Inferior parietal cortex (tissue), 1 donor: ENCODE results near the gene SNURF.
"Not testable (repeated sequence)": the region's sequence is repeated elsewhere in the genome, so short reads cannot be mapped to it uniquely, and the experiment has no call there.

Source experiments
- DNase-seq: peaks from one replicate; pipeline ENCODE4 v3.0.0-alpha.2; 2016; ENCODE audit errors: extremely low spot score

The SNURF gene, protein sequence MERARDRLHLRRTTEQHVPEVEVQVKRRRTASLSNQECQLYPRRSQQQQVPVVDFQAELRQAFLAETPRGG

DNA sequence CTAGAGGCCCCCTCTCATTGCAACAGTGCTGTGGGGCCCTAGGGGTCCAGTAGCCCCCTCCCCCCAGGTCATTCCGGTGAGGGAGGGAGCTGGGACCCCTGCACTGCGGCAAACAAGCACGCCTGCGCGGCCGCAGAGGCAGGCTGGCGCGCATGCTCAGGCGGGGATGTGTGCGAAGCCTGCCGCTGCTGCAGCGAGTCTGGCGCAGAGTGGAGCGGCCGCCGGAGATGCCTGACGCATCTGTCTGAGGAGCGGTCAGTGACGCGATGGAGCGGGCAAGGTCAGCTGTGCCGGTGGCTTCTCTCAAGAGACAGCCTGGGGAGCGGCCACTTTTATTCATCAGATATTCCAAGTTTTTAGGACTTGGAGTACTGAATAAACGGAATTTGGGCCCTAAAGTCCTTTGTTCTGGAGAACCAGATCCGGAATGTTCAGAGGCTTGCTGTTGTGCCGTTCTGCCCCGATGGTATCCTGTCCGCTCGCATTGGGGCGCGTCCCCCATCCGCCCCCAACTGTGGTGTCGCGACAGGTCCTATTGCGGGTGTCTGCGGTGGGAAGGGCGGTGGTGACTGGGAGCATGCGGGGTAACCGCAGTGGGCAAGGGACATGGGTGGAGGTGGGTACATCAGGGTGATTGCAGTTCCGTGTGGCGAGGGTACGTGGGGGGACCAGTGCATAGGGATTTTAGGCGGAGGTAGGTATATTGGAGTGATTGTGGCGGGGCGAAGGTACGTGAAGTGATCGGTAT lies at the start of gene SNURF, which contains the start of gene SNRPN:
Gene SNURF, plus strand, starts transcription at position 205 of the 748 bp plus-strand sequence. Its CDS starts 62 bp downstream, at position 267.
Gene SNRPN, plus strand, starts transcription at position 205 of the 748 bp plus-strand sequence. CDS start 19,467 bp downstream, outside the sequence.
- peak; percentile 53 for DNase-seq

DNA sequence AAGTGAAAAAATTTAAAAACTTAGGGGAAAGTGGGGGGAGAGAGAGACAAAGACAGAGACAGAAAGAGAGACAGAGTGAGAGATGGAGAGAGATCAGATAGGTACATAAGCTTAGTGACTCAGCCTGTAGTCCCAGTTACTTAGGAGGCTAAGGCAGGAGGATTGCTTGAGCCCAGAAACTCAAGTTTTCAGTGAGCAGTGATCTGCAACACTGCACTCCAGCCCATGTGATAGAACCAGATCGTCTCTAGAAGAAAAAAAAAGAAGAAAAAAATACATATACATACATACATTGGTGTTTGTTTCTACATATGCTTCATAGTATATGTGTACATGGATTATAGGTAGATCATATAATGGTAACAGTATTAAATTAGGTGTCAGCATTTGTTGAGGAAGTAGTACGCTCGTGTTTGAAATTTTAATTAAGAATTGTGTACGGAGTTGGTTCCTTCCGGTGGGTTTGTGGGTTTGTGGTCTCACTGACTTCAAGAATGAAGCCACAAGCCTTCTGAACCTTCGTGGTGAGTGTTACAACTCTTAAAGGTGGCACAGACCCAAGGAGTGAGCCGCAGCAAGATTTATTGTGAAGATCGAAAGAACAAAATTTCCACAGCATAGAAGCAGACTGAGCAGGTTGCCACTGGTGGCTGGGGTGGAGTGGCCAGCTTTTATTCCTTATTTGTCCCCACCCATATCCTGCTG lies 38.3 kb upstream of the SNURF start:
- no peak for DNase-seq

DNA sequence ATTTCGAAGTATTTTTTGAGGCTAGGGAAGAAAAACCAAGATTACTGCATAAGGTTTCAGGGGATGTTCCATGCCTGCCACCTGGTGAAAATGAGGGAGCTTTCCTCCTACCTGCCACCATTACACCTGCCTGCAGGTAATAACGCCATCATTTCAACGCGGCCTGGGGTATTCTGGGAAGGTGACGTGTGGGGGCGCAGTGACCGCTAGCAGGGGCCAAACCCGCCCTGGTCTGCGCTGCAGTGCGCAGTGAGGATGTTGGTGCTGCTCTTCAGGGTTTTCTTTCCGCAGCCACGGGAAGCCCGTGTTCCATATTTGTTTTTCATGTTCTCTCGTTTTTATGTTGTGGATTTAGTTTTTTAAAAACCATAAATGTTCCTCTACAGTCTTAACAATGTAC lies 37.4 kb upstream of the SNURF start:
- DNase-seq = no peak

DNA sequence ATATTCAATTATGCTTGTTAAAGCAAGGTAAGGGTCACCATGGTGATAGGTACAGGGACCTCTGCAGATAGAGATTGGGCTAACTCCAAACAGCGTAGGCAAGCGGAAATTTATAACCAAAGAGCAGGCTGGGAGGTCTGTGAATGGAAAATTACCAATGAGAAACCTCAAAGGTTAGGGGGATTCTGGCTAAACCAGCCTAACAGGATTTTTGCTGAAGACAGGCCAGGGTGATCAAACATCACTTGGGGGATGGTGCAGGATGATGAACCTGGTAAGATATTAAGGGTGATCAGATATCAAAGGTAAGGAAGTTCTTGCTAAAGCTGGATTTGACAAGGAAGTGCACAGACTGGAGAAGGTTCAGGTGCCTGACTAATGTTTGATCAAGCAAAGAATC lies 35.3 kb upstream of the SNURF start:
- no peak for DNase-seq

DNA sequence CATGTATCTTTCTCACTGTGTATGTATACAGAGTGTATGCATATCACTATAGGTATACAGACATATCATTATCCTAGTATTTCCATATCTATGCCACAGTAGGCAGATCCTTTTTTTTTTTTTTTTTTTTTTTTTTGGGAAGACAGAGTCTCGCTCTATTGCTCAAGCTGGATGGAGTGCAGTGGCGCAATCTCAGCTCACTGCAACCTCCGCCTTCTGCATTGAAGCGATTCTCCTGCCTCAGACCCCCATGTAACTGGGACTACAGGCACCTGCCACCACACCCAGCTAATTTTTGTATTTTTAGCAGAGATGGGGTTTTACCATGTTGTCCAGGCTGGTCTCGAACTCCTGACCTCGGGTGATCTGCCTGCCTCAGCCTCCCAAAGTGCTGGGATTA lies 32.0 kb upstream of the SNURF start:
- not testable (repeated sequence) for DNase-seq

DNA sequence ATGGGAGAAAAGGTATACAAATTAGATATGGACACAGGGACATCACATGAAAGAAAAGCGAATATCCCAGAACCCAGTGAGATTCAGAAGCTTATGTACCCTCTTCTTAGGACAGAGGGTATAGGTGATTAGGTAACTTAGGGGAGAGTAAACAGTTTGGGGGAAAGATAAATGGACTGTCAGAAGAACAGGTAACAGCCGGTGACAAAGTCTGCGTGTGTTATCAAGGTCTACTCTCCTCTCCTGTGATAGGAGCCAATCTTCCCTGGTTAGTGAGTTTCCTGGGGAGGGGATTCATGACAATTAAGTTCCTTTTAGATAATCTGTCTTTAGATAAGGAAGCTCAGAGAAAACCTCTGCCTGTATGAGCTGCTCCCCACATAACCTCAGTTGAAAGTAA lies 30.6 kb upstream of the SNURF start:
- DNase-seq = no peak

DNA sequence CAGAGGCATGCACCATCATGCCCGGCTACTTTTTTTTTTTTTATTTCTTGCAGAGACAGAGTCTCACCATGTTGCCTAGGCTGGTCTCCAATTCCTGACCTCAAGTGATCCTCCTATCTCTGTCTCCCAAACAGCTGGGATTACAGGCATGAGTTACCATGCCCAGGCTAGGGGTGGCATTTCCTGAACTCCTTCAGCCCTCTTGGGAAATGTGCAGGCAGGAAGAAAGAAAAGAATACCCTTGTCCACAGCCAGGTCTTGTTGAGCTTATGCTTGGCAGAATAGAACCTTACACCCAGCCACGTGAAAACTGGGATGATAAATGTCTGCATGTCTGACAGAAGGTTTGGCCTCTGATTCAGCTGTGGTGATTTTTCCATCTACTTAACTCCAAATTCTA lies 30.2 kb upstream of the SNURF start:
- DNase-seq = no peak

DNA sequence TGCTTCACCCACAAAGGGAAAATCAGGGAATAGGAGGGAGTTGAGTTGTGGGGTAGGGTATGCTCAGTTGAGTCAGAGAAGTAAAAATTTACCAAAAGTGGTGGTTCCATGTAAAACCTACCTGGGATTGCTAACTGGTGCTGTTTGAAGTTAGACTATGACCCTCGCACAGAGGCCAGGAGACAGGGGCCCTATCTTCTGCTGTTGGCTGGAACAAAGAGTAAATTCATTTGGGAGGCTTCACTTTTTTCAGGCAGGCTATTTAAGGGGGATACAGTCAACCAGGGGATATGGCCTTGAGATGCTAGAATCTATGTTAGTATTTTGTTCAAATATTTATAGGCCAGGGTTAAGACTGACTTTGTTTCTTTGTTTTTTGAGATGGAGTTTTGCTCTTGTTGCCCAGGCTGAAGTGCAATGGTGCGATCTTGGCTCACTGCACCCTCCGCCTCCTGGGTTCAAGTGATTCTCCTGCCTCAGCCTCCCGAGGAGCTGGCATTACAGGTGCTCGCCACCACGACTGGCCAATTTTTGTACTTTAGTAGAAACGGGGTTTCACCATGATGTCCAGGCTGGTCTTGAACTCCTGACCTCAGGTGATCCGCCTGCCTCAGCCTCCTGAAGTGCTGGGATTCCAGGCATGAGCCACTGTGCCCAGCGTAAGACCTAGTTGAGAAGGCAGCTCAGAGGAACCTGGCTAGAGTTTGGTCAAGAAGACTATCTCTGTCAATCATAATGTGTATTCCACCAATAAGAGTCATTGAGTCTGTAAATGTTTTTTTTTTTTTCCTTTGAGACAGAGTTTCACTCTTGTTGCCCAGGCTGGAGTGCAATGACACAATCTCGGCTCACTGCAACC lies 22.7 kb upstream of the SNURF start:
- not testable (repeated sequence) for DNase-seq

DNA sequence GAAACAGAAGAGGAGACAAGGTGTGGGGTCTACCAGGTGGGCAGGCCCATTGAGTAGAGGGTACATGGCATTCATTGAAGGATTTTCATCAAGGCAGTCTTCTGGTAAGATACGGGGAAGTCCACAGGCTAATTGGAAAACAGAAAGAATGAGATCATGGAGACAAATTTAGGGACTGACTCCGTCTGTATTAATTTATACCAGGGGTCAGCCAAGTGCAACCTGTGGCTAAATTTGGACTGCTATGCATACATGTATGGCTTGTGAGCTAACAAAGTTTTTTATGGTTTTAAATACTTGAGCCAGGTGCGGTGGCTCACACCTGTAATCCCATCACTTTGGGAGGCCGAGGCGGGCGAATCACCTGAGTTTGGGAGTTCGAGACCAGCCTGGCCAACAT lies 21.1 kb upstream of the SNURF start:
- no peak for DNase-seq

DNA sequence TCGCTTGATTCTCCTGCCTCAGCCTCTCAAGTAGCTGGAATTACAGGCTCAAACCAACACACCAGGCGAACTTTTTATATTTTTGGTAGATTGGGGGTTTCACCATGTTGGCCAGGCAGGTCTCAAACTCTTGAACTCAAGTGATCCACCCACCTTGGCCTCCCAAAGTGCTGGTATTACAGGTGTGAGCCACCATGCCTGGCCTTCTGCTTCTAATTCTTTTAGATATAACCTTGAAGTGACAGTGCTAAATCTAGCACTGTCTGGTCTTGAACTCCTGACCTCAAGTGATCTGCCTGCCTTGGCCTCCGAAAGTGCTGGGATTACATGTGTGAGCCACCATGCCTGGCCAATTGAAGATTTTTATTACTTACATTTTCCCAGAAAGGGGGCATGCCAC lies 16.6 kb upstream of the SNURF start:
- DNase-seq = not testable (repeated sequence)

DNA sequence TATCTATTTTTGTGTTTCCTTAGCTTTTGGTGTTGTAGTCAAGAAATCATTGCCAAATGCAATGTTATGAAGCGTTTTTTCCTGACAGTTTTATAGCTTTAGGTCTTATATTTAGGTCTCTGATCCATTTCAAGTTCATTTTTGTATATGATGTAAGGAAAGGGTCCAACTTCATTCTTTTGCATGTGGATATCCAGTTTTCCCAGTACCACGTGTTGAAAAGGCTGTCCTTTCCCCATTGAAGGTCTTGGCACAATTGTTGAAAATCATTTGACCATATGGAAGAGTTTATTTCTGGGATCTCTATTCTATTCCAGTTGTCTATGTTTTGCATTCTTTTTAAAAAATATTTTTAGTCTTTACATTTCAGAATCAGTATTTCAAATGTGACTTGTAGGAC lies 14.6 kb upstream of the SNURF start:
- no peak for DNase-seq

DNA sequence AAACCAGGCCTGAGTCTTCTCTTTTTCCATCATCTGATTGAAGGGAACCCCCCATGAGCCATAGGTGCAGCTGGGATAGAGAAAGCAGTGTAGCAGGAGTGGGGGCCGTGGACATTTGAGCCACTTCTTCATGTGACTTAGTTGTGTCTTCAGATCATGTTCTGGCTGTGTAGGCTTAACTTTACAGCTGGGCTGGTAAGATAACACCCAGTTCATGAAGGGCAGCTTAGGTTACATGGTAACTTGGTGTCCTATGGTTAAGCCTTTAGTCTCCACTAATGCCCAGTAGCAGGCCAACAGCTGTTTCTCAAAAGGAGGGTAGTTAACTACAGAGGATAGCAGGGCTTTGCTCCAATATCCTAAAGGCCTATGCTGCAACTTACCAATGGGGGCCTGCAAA lies 11.4 kb upstream of the SNURF start:
- DNase-seq = no peak

DNA sequence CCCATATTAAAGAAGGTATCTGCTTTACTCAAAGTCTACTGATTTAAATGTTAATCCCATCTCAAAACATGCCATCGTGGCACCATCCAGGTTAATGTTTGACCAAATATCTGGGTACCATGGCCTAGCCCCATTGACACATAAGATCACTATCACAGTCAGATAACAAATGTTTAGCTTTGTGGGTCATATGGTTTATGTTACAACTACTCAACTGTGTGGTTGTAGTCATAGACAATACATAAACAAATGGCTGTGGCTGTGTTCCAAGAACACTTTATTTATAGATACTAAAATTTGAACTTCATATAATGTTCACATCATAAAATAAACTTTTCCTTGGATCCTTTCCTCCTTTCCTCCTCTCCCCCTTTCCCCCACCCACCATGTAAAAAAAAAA lies 9.8 kb upstream of the SNURF start:
- DNase-seq = no peak

DNA sequence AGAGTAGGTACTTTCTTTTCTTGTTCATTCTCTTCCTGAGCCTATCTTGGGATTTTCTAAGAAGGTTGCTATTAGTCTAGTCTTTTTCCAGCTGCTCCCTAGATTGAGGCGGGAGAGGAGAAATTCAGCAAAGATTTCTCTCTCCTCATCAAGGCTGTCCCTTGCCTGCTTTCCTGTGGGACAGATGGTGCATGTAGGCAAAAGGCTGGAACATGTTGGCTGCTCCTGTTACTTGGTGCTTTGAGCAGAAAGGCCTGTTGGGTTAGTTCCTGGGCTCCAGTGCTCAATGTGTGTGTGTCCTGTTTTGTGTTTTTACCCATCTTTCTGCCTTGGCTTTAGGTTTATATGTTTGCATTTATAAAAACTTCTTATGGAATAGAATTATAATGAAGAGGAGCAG lies 9.1 kb upstream of the SNURF start:
- DNase-seq = no peak

DNA sequence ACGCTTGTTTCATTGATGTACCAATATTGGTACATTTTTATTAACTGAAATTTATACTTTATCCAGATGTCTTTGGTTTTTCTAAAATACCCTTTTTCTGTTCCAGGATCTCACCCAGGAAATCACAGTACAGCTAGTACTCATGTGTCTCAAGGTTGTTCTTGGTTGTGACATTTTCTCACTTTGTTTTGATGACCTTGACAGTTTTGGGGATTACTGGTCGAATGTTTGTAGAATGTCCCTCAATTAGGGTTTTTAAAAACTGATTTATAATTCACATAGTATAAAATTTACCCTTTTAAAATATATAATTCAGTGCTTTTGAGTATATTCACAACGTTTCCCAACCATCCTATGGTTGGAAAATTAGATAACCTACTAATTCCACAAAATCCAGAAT lies 6.3 kb upstream of the SNURF start:
- no peak for DNase-seq

DNA sequence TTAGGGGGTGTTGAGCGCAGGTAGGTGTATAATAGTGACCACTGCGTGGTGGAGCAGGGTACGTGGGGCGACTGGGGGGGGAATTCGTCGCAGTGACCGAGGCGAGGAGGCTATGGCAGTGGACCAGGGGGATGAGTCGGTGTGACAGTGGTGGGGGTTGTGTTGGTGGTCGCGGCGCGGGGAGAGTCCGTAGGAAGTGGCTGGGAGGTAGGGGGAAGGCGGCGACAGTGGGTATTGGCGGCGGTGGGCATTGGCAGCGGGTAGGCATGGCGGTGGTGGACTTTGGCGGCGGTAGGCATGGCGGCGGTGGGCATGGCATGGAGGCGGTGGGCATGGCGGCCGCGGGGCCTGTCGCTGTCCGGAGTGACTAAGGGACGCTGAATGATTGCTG lies 739 bp downstream of the SNURF start:
- no peak for DNase-seq

DNA sequence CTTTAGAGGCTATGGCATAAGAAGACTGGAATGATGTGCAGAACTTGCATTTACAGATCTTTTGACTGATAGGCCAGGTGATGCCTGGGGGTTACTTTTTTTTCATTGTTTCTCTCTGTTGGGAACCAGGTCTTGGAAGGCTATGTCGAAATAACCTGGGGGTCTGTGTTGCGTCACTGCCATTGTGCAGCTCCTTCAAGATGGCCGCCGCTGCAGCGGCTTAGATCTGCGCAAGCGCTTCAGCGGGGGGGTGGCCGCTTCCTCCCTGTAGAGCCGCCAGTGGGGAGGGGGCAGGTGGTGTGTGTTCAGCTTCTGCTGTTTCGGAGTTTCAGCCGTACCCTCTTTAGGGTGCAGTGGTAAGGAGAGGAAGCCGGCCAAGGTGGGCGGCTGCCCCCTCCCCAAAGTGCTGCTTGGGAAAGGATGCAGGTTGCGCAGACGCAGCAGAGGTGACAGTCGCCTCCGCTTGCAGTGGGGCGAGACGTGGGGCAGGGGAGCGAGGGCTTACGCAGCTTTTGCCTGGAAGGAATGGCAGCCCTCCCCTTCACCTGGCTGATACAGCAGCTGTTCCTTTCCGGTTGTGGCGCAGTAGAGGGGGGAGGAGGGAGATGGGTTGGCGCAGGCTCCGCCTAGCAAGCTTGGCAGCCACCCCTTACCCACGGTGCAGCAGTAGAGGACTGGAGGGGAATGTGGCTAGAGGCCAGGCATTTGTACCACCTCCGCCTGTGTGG lies 1.5 kb downstream of the SNURF start:
- peak; percentile 72 for DNase-seq

DNA sequence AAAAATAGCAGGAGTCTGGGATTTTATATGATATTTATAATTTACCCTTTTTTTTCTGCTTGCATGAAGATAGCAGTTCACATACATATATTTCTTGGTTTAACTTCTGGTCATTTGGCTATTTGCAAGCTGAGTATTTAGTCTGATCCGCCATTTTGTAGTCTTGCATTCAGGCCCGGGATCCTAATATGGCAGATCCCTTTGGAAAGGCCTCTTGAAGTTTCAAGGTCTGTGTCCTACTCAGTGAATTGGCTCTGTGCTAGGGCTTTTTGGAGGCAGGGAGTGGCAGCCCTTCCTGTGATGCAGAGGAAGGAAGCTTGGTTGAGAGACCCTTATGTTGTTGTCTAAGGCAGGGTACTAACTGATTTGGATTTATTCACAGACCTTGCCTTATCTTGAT lies 2.9 kb downstream of the SNURF start:
- DNase-seq = no peak

DNA sequence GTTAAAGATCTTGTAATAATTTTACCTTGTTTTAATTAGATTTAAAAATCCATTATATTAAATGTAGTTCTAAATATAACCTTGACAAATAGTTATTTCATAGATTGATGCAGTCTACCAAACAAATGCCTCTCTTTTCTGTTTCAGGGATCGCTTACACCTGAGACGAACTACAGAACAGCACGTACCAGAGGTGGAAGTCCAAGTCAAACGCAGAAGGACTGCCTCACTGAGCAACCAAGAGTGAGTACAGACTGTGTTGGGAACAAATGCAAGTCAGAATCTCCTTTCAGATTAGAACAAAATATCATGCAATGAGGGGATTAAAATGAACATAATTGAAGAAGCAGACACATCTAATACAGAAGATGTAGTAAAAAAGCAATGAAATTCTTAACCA lies 7.2 kb downstream of the SNURF start:
- no peak for DNase-seq

DNA sequence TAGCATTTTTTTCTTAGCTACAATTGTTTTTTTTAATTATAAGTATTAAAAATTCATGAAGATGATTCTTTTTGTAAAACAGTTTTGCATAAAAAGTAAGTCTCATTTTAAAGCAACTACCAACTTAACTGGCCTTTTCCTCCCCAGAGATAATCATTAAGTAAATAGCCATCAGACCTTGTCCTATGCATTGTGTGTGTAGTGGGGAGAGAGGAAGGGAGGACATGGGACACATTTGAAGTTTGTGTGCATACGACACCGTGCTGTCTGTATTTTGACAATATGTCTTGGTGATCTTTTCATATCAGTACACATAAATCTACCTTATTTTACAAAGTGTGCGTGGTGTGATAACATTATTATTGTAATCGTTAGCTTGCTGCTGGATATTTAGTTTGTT lies 8.1 kb downstream of the SNURF start:
- DNase-seq = no peak

DNA sequence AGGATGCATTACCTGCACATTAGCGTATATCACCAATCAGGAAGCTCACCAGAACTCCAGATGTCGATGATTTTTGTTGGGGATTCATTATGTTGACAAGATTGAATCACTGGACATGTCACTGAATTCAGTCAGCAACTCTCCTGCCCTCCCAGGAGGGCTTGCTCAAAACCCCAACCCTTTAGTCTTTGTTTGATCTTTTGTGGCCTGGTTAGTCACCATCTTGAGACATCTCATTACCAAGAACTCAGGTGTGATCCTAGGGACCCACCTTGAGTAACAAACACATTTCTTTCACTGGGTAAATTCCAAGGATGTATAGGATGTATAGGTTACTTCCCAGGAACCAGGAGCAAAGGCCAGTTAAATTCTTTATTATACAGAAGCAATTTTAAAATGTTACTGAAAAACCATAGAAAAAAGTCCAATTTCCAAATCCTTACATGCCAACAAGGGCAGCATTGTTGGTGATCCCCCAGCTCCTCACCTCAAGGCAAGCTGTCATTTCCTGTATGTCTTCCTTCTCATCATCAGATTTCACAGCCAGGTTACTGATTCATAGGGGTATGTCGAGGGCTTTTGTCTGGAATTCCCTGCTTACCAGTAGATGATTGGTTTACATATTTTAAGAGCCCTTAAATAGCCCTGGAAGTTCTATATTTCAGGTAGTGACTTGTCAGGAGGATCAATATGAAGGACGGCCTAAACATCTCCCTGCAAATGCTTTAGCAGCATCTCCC lies 11.7 kb downstream of the SNURF start:
- no peak for DNase-seq
